B cell (primary cell): ENCODE measurements around the gene TTLL11. TPM values are rescaled to one million over a fixed set of nuclear protein-coding genes. Genes with fewer than 3 reads are reported as not detected.
"Not testable (repeated sequence)": the region's sequence is repeated elsewhere in the genome, so short reads cannot be mapped to it uniquely, and the experiment has no call there.

Source experiments
- ATAC-seq: fragments of 200-7000 bp; cut with Tn5 transposase; one replicate; pipeline ENCODE4 v1.10.0; 2021; ENCODE audit warnings: low read depth, mild to moderate bottlenecking, moderate number of reproducible peaks, moderate library complexity
- CTCF ChIA-PET: fragments of 350-600 bp; sonication (Branson Sonifier 250); formaldehyde crosslinking; loops from one replicate; lab custom pipeline; 2021; ENCODE audit warnings: antibody characterized with exemption, inconsistent platforms; lab: Charles Lee
- POLR2A ChIA-PET: fragments of 350-600 bp; sonication (Branson Sonifier 250); formaldehyde crosslinking; loops from one replicate; lab custom pipeline; 2021; ENCODE audit warnings: antibody characterized with exemption; lab: Charles Lee
- DNase-seq: peaks from one replicate; pipeline ENCODE4 v3.0.0; 2013
- H2AFZ ChIP-seq: 2 replicates; pipeline ENCODE4 v1.6.1; 2012; ENCODE audit warnings: mild to moderate bottlenecking, low read depth, low read length; ENCODE audit not compliant: insufficient read depth, poor library complexity, severe bottlenecking
- H3K27ac ChIP-seq, 2 donors: 1 replicate in 1 of 2; 2 replicates in 1 of 2; pipeline ENCODE4 v1.5.1; 2012 to 2013; ENCODE audit warnings: low read length in 2 of 2, mild to moderate bottlenecking in 2 of 2, moderate library complexity in 1 of 2
- H3K27me3 ChIP-seq, 4 experiments: fragments of 200-600 bp in 1 of 4; sonication (generic) in 1 of 4; replicated peaks in 1 of 4; 1 replicate in 2 of 4; 2 replicates in 2 of 4; pipeline versions ENCODE4 v1.6.1 to v1.7.0; 2013 to 2016; ENCODE audit warnings: low read length in 3 of 4, mild to moderate bottlenecking in 2 of 4, mixed read lengths in 1 of 4, moderate library complexity in 1 of 4; ENCODE audit not compliant: insufficient read depth in 4 of 4, control insufficient read depth in 3 of 4; ENCODE audit errors: control extremely low read depth in 1 of 4
- H3K36me3 ChIP-seq, 2 experiments: replicated peaks in 1 of 2; 1 replicate in 1 of 2; 2 replicates in 1 of 2; pipeline versions ENCODE4 v1.6.1 to v1.7.1; 2013; ENCODE audit warnings: low read length in 1 of 2; ENCODE audit not compliant: insufficient read depth in 2 of 2, control insufficient read depth in 1 of 2; ENCODE audit errors: control extremely low read depth in 1 of 2, extremely low read depth in 1 of 2
- H3K4me1 ChIP-seq, 2 donors: fragments of 200-600 bp in 1 of 2; sonication (generic) in 1 of 2; 1 replicate in 1 of 2; 2 replicates in 1 of 2; pipeline versions ENCODE4 v1.5.1 to v1.6.1; 2013 to 2017; ENCODE audit warnings: low read length in 2 of 2; ENCODE audit not compliant: control insufficient read depth in 2 of 2, insufficient read depth in 2 of 2
- H3K4me2 ChIP-seq: replicated peaks from 2 replicates; pipeline ENCODE3; 2012; ENCODE audit warnings: mild to moderate bottlenecking, low read depth, low read length; ENCODE audit not compliant: poor library complexity, severe bottlenecking
- H3K4me3 ChIP-seq, 5 experiments: fragments of 200-600 bp in 1 of 5; sonication (generic) in 1 of 5; 1 replicate in 3 of 5; 2 replicates in 2 of 5; pipeline versions ENCODE4 v1.5.1 to v1.7.0; 2011 to 2016; ENCODE audit warnings: low read length in 4 of 5, mild to moderate bottlenecking in 4 of 5, low read depth in 2 of 5, control low read depth in 1 of 5, moderate library complexity in 1 of 5; ENCODE audit not compliant: insufficient read depth in 1 of 5; ENCODE audit errors: control extremely low read depth in 1 of 5, extremely low read depth in 1 of 5
- H3K79me2 ChIP-seq: fragments of 200-600 bp; sonication (generic); one replicate; pipeline ENCODE4 v1.6.0; 2016; ENCODE audit warnings: low read length; ENCODE audit not compliant: control insufficient read depth, insufficient read depth
- H3K9ac ChIP-seq: fragments of 200-600 bp; sonication (generic); 2 replicates; pipeline ENCODE4 v1.6.1; 2017; ENCODE audit warnings: mild to moderate bottlenecking, low read length, moderate library complexity
- H3K9me3 ChIP-seq, 3 donors: one replicate each; pipeline versions ENCODE4 v1.6.1 to v1.7.1; 2013; ENCODE audit warnings: low read length in 2 of 3; ENCODE audit not compliant: control insufficient read depth in 2 of 3, insufficient read depth in 1 of 3; ENCODE audit errors: control extremely low read depth in 1 of 3
- H4K20me1 ChIP-seq: 2 replicates; pipeline ENCODE4 v1.6.0; 2012; ENCODE audit warnings: mild to moderate bottlenecking, low read length; ENCODE audit not compliant: insufficient read depth, control insufficient read depth, poor library complexity, severe bottlenecking
- H3K27ac Mint-ChIP-seq: one replicate; pipeline ENCODE4 v1.8.0; 2021; ENCODE audit warnings: mixed read lengths
- H3K27me3 Mint-ChIP-seq: one replicate; pipeline ENCODE4 v1.8.0; 2021; ENCODE audit warnings: mixed read lengths
- H3K4me1 Mint-ChIP-seq: one replicate; pipeline ENCODE4 v1.8.0; 2021; ENCODE audit warnings: mixed read lengths
- H3K4me3 Mint-ChIP-seq: one replicate; pipeline ENCODE4 v1.8.0; 2021; ENCODE audit warnings: mixed read lengths
- H3K9me3 Mint-ChIP-seq: one replicate; pipeline ENCODE4 v1.8.0; 2022; ENCODE audit warnings: mixed read lengths; ENCODE audit not compliant: insufficient read depth
- EZH2 ChIP-seq: IDR thresholded peaks from 2 replicates; pipeline ENCODE4 v1.6.1; 2012; ENCODE audit warnings: borderline replicate concordance, low read depth, mild to moderate bottlenecking, moderate library complexity, low read length; ENCODE audit not compliant: insufficient read depth, poor library complexity, severe bottlenecking
- WGBS: methylation state at CpG from one replicate; pipeline ENCODE4 v1.1.5; 2013; ENCODE audit warnings: missing lambda C conversion rate; ENCODE audit not compliant: insufficient coverage; 5-methylcytosine and 5-hydroxymethylcytosine counted together
- intact Hi-C: fragments of 100-400 bp; cut with micrococcal nuclease; formaldehyde crosslinking; loops from one replicate; pipeline ENCODE4 v1.10.0; 2022
- polyA plus RNA-seq: library from polyadenylated mRNA; depleted of rRNA; stranded (reverse); fragments of >200 nt; gene quantifications from 2 replicates; pipeline ENCODE4 v1.2.3, GENCODE V29; 2012
- total RNA-seq, 2 donors: library from RNA; stranded (reverse); fragments of 120-200 nt in 1 of 2; gene quantifications; 1 replicate in 1 of 2; 2 replicates in 1 of 2; pipeline versions ENCODE4 v1.2.3 to v1.2.4, GENCODE V29; 2013 to 2022
- TF ChIP-seq, protein P1 (sequence below): fragments of 200-600 bp; IDR thresholded peaks from one replicate; pipeline ENCODE4 v1.8.0; 2022; ENCODE audit warnings: antibody characterized with exemption, mild to moderate bottlenecking

TTLL11 gene
- total and polyA plus RNA-seq, 2 donors (not counting 1 experiment from before 2014, with no cell fraction given): 3.6 to 3.8 TPM

DNA sequence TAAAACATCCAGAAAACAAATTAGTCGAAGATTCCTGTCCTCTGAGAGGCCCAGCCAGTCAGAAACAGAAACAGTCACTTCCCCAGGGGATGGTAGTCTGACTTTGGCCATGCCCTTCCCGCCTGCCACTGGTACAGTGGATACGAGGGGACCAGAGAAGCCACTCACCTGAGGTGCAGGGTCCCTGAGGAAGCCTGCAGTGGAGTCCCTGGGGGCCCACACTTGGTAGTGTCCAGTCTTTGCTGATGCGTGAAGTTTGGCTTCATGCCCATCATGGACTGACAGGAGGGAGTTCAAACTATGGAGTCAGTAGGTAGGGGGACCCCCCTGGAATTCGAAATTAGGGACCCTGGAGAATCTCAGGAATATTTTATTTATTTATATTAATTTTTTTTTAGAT, 294.2 kb downstream of the TTLL11 start:
- Mint-ChIP-seq H3K9me3 (peaks cover under 1% of the 10 kb centered on the region), H3K4me1 (no peaks in the 10 kb centered on the region), H3K4me3 (no peak overlapping the region), H3K27ac (no peak overlapping the region), H3K27me3 (peaks cover 20% of the 10 kb centered on the region)
- intact Hi-C loops: no loop called here
- Histone ChIP-seq H4K20me1 (no peaks in the 10 kb centered on the region), H3K4me3 (no peak overlapping the region), H3K9me3 (no peaks in the 10 kb centered on the region), H3K27ac (no peak overlapping the region), H3K4me2 (no peak overlapping the region), H2AFZ (no peak overlapping the region), H3K79me2 (no peaks in the 10 kb centered on the region), H3K4me1 (no peaks in the 10 kb centered on the region), H3K9ac (no peak overlapping the region), H3K27me3 (peaks cover 0 to 4% (median 0%) of the 10 kb centered on the region in 4 experiments), H3K36me3 (no peaks in the 10 kb centered on the region)
- ChIA-PET CTCF (no interaction called here), POLR2A (no interaction called here)
- 67% methylated on average over 3 of the region's 5 CpGs for WGBS
- ATAC-seq: no peak
- no peak for TF ChIP-seq EZH2
- TF ChIP-seq, protein P1, sequence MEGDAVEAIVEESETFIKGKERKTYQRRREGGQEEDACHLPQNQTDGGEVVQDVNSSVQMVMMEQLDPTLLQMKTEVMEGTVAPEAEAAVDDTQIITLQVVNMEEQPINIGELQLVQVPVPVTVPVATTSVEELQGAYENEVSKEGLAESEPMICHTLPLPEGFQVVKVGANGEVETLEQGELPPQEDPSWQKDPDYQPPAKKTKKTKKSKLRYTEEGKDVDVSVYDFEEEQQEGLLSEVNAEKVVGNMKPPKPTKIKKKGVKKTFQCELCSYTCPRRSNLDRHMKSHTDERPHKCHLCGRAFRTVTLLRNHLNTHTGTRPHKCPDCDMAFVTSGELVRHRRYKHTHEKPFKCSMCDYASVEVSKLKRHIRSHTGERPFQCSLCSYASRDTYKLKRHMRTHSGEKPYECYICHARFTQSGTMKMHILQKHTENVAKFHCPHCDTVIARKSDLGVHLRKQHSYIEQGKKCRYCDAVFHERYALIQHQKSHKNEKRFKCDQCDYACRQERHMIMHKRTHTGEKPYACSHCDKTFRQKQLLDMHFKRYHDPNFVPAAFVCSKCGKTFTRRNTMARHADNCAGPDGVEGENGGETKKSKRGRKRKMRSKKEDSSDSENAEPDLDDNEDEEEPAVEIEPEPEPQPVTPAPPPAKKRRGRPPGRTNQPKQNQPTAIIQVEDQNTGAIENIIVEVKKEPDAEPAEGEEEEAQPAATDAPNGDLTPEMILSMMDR: no peak
- no peak for DNase-seq

- no peaks in the 10 kb centered on the region for H3K36me3 ChIP-seq
- no peaks in the 10 kb centered on the region for H4K20me1 ChIP-seq
- no peaks in the 10 kb centered on the region for H3K4me1 ChIP-seq
- CTCF ChIA-PET: no interaction called here
- Mint-ChIP-seq H3K9me3 (no peaks in the 10 kb centered on the region), H3K4me3 (no peak overlapping the region), H3K27ac (no peak overlapping the region), H3K4me1 (no peaks in the 10 kb centered on the region), H3K27me3 (peaks cover 13% of the 10 kb centered on the region)
- no peak overlapping the region for H2AFZ ChIP-seq
- H3K9me3 ChIP-seq: no peaks in the 10 kb centered on the region
- H3K4me2 ChIP-seq: no peak overlapping the region
- intact Hi-C loops: no loop called here
- no peaks in the 10 kb centered on the region for H3K79me2 ChIP-seq
- DNase-seq (no peak), ATAC-seq (no peak)
- H3K9ac ChIP-seq: no peak overlapping the region
- H3K27ac ChIP-seq: no peak overlapping the region
- H3K27me3 ChIP-seq: no peaks in the 10 kb centered on the region
- WGBS: 38% methylated on average over 1 of the region's 2 CpGs
- POLR2A ChIA-PET: no interaction called here
- TF ChIP-seq, protein P1: no peak
- TF ChIP-seq EZH2: no peak
- no peak overlapping the region for H3K4me3 ChIP-seq
Measured at GRCh38 chr9:121797081-121797480, 296.0 kb downstream of the TTLL11 start.

- H3K27ac Mint-ChIP-seq, ATAC-seq, H3K27ac ChIP-seq, H3K4me3 ChIP-seq, H3K4me1 ChIP-seq, H3K36me3 ChIP-seq, CTCF ChIA-PET, H3K9ac ChIP-seq, H2AFZ ChIP-seq, H3K9me3 Mint-ChIP-seq, H4K20me1 ChIP-seq, H3K9me3 ChIP-seq, H3K4me3 Mint-ChIP-seq, DNase-seq, H3K27me3 Mint-ChIP-seq, H3K4me1 Mint-ChIP-seq, POLR2A ChIA-PET, intact Hi-C loops, H3K79me2 ChIP-seq, H3K27me3 ChIP-seq, H3K4me2 ChIP-seq: not testable (repeated sequence)
- 81% methylated on average over 5 of the region's 6 CpGs for WGBS
Measured at GRCh38 chr9:121794334-121794733, 298.8 kb downstream of the TTLL11 start.
